ENCODE results near the gene INCA1. TPM values are rescaled to one million over a fixed set of nuclear protein-coding genes. Genes with fewer than 3 reads are reported as not detected.
"Not testable (repeated sequence)": the region's sequence is repeated elsewhere in the genome, so short reads cannot be mapped to it uniquely, and the experiment has no call there.

INCA1 gene
- total RNA-seq, 2 experiments from 2014 or later: 0.82 TPM; not detected in 1

- H3K9me2 ChIP-seq (ENCODE audit: insufficient read depth, low read length): no peaks in the 10 kb centered on the region
- H3K79me2 ChIP-seq (ENCODE audit: insufficient read depth, low read depth, low read length): no peaks in the 10 kb centered on the region
- peak overlapping the region; percentile 64 for H3K4me3 ChIP-seq (ENCODE audit: low read depth, low read length, poor library complexity, severe bottlenecking)
- peak overlapping the region; percentile 90; the same call in 1 of the 2 replicates for H2AFZ ChIP-seq (ENCODE audit: low read length)
- ChIA-PET POLR2A (interaction anchor here (0.9 to 1.6 kb wide), 3 partner anchors 14 to 66 kb away, joined by 3 to 6 read pairs (median 4); no protein-coding TSS in a partner anchor), CTCF (ENCODE audit: unreplicated experiment) (interaction anchor here (1.0 to 1.5 kb wide), 3 partner anchors 18 to 79 kb away, joined by 3 to 5 read pairs (median 3); no protein-coding TSS in a partner anchor)
- no TSS peak for BruUV-seq (replicated peaks)
- no peaks in the 10 kb centered on the region for H3K36me3 ChIP-seq (ENCODE audit: insufficient read depth, low read length)
- TF ChIP-seq CTCF (conservative IDR thresholded peaks at IDR 0.05; ENCODE audit: low read length) (peak; percentile 72), EZH2phosphoT487 (IDR thresholded peaks at IDR 0.05; ENCODE audit: borderline replicate concordance, low read depth, low read length) (no peak)
- peak overlapping the region; percentile 43 for H3K27ac ChIP-seq (ENCODE audit: low read depth, low read length, poor library complexity, severe bottlenecking)
- H3K9me3 ChIP-seq (ENCODE audit: low read length): no peaks in the 10 kb centered on the region
- H3K4me1 ChIP-seq (ENCODE audit: insufficient read depth, low read length, poor library complexity, severe bottlenecking): peaks cover 38% of the 10 kb centered on the region
- intact Hi-C loops (cut with micrococcal nuclease; ENCODE audit: unreplicated experiment): loop anchor here (1.0 to 5.0 kb wide), 2 partner anchors 31 to 44 kb away; partner anchors contain the start of gene CAMTA2
- DNase-seq (ENCODE audit: low spot score): peak; percentile 91
- H3K4me2 ChIP-seq (ENCODE audit: low read length): peak overlapping the region; percentile 98
- H4K20me1 ChIP-seq (ENCODE audit: insufficient read depth, low read length): no peaks in the 10 kb centered on the region
These were observed 34.2 kb upstream of the INCA1 start for GRCh38 chr17:5031365-5032082.

- H3K36me3 ChIP-seq (ENCODE audit: insufficient read depth, low read length); H3K79me2 ChIP-seq (ENCODE audit: insufficient read depth, low read depth, low read length); DNase-seq (ENCODE audit: low spot score); H3K27ac ChIP-seq (ENCODE audit: low read depth, low read length, poor library complexity, severe bottlenecking); H3K4me3 ChIP-seq (ENCODE audit: low read depth, low read length, poor library complexity, severe bottlenecking); H2AFZ ChIP-seq (ENCODE audit: low read length); H4K20me1 ChIP-seq (ENCODE audit: insufficient read depth, low read length); H3K9me2 ChIP-seq (ENCODE audit: insufficient read depth, low read length); H3K4me2 ChIP-seq (ENCODE audit: low read length); BruUV-seq (replicated peaks); H3K9me3 ChIP-seq (ENCODE audit: low read length): not testable (repeated sequence)
- intact Hi-C loops (cut with micrococcal nuclease; ENCODE audit: unreplicated experiment): loop anchor here (5.0 kb wide), 1 partner anchor 43 kb away; the partner anchor contains the start of gene CAMTA2
- CTCF ChIA-PET (ENCODE audit: unreplicated experiment): interaction anchor here (1.2 to 1.5 kb wide), 2 partner anchors 19 to 33 kb away, joined by 3 to 5 read pairs; no protein-coding TSS in a partner anchor
- peaks cover 30% of the 10 kb centered on the region for H3K4me1 ChIP-seq (ENCODE audit: insufficient read depth, low read length, poor library complexity, severe bottlenecking)
- POLR2A ChIA-PET: interaction anchor here (0.6 to 0.8 kb wide), 4 partner anchors 31 to 1319 kb away, joined by 3 to 12 read pairs (median 4); no protein-coding TSS in a partner anchor
These were observed 32.8 kb upstream of the INCA1 start for GRCh38 chr17:5030168-5030567.

- Histone ChIP-seq H4K20me1 (ENCODE audit: insufficient read depth, low read length) (no peaks in the 10 kb centered on the region), H3K4me3 (ENCODE audit: low read depth, low read length, poor library complexity, severe bottlenecking) (no peak overlapping the region), H3K9me2 (ENCODE audit: insufficient read depth, low read length) (no peaks in the 10 kb centered on the region), H3K9me3 (ENCODE audit: low read length) (no peaks in the 10 kb centered on the region), H3K79me2 (ENCODE audit: insufficient read depth, low read depth, low read length) (no peaks in the 10 kb centered on the region), H3K27ac (ENCODE audit: low read depth, low read length, poor library complexity, severe bottlenecking) (no peak overlapping the region), H3K4me2 (ENCODE audit: low read length) (no peak overlapping the region), H3K36me3 (ENCODE audit: insufficient read depth, low read length) (peaks cover 4% of the 10 kb centered on the region; the same call in 1 of the 2 replicates), H2AFZ (ENCODE audit: low read length) (no peak overlapping the region), H3K4me1 (ENCODE audit: insufficient read depth, low read length, poor library complexity, severe bottlenecking) (peaks cover 19% of the 10 kb centered on the region)
- CTCF ChIA-PET (ENCODE audit: unreplicated experiment): no interaction called here
- intact Hi-C loops (cut with micrococcal nuclease; ENCODE audit: unreplicated experiment): no loop called here
- no peak for DNase-seq (ENCODE audit: low spot score)
- TF ChIP-seq CTCF (conservative IDR thresholded peaks at IDR 0.05; ENCODE audit: low read length) (no peak), EZH2phosphoT487 (IDR thresholded peaks at IDR 0.05; ENCODE audit: borderline replicate concordance, low read depth, low read length) (no peak)
- no TSS peak for BruUV-seq (replicated peaks)
- POLR2A ChIA-PET: interaction anchor here (0.6 to 1.1 kb wide), 3 partner anchors 9 to 36 kb away, joined by 3 to 4 read pairs (median 3); no protein-coding TSS in a partner anchor
These were observed 30.6 kb upstream of the INCA1 start for GRCh38 chr17:5027916-5028315.

Measured in OCI-LY7 (cell line).